MM.1S (cell line): ENCODE measurements around the gene CMIP.

Source experiments
- DNase-seq: peaks from one replicate; pipeline ENCODE4 v3.0.0-alpha.2; 2015
- H2AFZ ChIP-seq: fragments of 300-600 bp; sonication (generic); 2 replicates; pipeline ENCODE4 v1.6.0; 2016; ENCODE audit warnings: antibody characterized with exemption, low read length
- H3F3A ChIP-seq: fragments of 300-600 bp; sonication (generic); 2 replicates; pipeline ENCODE4 v1.6.1; 2016; ENCODE audit warnings: mild to moderate bottlenecking, antibody characterized with exemption, low read length, moderate library complexity, mixed read lengths; ENCODE audit not compliant: insufficient read depth
- H3K27ac ChIP-seq: fragments of 300-600 bp; sonication (generic); 2 replicates; pipeline ENCODE4 v1.5.1; 2016; ENCODE audit warnings: mild to moderate bottlenecking, low read length
- H3K27me3 ChIP-seq: fragments of 300-600 bp; sonication (generic); replicated peaks from 2 replicates; pipeline ENCODE4 v1.6.0; 2016; ENCODE audit warnings: low read length; ENCODE audit not compliant: insufficient read depth
- H3K36me3 ChIP-seq: fragments of 300-600 bp; sonication (generic); replicated peaks from 2 replicates; pipeline ENCODE4 v1.6.1; 2016; ENCODE audit warnings: mild to moderate bottlenecking, low read length, mixed read lengths; ENCODE audit not compliant: insufficient read depth
- H3K4me1 ChIP-seq: fragments of 300-600 bp; sonication (generic); 2 replicates; pipeline ENCODE4 v1.6.1; 2016; ENCODE audit warnings: low read length, mixed read lengths
- H3K4me2 ChIP-seq: fragments of 300-600 bp; sonication (generic); 2 replicates; pipeline ENCODE4 v1.6.0; 2016; ENCODE audit warnings: low read depth, low read length
- H3K4me3 ChIP-seq: fragments of 300-600 bp; sonication (generic); 2 replicates; pipeline ENCODE4 v1.5.1; 2016; ENCODE audit warnings: low read length, mixed read lengths
- H3K79me2 ChIP-seq: fragments of 300-600 bp; sonication (generic); 2 replicates; pipeline ENCODE4 v1.6.1; 2016; ENCODE audit warnings: mixed run types, low read length, mixed read lengths
- H3K9ac ChIP-seq: fragments of 300-600 bp; sonication (generic); 2 replicates; pipeline ENCODE4 v1.6.1; 2016; ENCODE audit warnings: low read length, mixed read lengths
- H3K9me2 ChIP-seq: fragments of 300-600 bp; sonication (generic); replicated peaks from 2 replicates; pipeline ENCODE4 v1.6.1; 2016; ENCODE audit warnings: mild to moderate bottlenecking, low read length, mixed read lengths; ENCODE audit not compliant: insufficient read depth
- H3K9me3 ChIP-seq: fragments of 300-600 bp; sonication (generic); replicated peaks from 2 replicates; pipeline ENCODE4 v1.6.1; 2016; ENCODE audit warnings: mild to moderate bottlenecking, low read length, mixed read lengths; ENCODE audit not compliant: insufficient read depth
- H4K20me1 ChIP-seq: fragments of 300-600 bp; sonication (generic); 2 replicates; pipeline ENCODE4 v1.6.1; 2016; ENCODE audit warnings: mild to moderate bottlenecking, low read length, moderate library complexity, mixed read lengths; ENCODE audit not compliant: insufficient read depth
- EZH2 ChIP-seq: fragments of 300-600 bp; sonication (generic); optimal IDR thresholded peaks from 2 replicates; pipeline ENCODE3; 2017; ENCODE audit warnings: low read depth, mild to moderate bottlenecking, antibody characterized with exemption, low read length, mixed read lengths
- EZH2phosphoT487 ChIP-seq: fragments of 300-600 bp; sonication (generic); IDR thresholded peaks from 2 replicates; pipeline ENCODE4 v1.6.1; 2018; ENCODE audit warnings: antibody characterized with exemption, low read length
- TF ChIP-seq, protein P1 (sequence below): fragments of 300-600 bp; sonication (generic); IDR thresholded peaks from 2 replicates; pipeline ENCODE4 v1.5.1; 2016; ENCODE audit warnings: antibody characterized with exemption, low read length, mixed read lengths

Gene CMIP

DNA sequence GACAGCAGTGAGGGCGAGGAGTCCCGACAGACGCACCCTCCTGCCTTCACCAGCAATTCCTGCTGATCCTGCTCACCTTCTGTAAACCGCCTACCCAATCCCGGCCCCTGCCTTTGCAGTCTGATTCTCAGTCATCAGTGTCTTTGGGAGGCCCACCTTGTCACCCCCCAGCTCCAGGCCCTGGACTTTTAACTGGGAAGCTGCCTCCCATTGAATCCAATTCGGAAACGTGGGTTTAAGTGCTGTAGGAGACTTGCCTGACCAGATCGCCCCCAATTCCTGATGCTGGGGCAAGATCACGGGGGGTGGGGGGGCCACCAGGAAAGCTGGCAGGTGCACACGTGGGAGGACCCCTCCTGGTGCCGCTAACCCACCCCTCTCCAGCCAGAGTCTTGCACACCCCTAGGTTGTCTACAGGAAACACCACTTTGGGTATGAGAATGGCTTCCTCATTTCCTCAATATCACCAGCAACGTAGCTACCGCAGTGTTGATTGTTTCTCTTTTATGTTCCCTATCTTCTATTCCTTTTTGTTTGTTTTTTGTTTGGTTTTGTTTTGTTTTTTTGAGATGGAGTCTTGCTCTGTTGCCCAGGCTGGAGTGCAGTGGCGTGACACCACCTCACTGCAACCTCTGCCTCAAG lies 46.6 kb upstream of the CMIP start:
- no peak overlapping the region for H3K4me2 ChIP-seq
- no peak for DNase-seq
- no peaks in the 10 kb centered on the region for H3K9me3 ChIP-seq
- H3K27me3 ChIP-seq: no peaks in the 10 kb centered on the region
- H3K36me3 ChIP-seq: no peaks in the 10 kb centered on the region
- no peaks in the 10 kb centered on the region for H3K79me2 ChIP-seq
- no peak overlapping the region for H3K27ac ChIP-seq
- no peak overlapping the region for H3K9ac ChIP-seq
- H2AFZ ChIP-seq: no peak overlapping the region
- no peak overlapping the region for H3K4me3 ChIP-seq
- H3F3A ChIP-seq: no peaks in the 10 kb centered on the region
- H3K4me1 ChIP-seq: no peaks in the 10 kb centered on the region
- no peaks in the 10 kb centered on the region for H3K9me2 ChIP-seq
- H4K20me1 ChIP-seq: no peaks in the 10 kb centered on the region
- TF ChIP-seq, protein P1, sequence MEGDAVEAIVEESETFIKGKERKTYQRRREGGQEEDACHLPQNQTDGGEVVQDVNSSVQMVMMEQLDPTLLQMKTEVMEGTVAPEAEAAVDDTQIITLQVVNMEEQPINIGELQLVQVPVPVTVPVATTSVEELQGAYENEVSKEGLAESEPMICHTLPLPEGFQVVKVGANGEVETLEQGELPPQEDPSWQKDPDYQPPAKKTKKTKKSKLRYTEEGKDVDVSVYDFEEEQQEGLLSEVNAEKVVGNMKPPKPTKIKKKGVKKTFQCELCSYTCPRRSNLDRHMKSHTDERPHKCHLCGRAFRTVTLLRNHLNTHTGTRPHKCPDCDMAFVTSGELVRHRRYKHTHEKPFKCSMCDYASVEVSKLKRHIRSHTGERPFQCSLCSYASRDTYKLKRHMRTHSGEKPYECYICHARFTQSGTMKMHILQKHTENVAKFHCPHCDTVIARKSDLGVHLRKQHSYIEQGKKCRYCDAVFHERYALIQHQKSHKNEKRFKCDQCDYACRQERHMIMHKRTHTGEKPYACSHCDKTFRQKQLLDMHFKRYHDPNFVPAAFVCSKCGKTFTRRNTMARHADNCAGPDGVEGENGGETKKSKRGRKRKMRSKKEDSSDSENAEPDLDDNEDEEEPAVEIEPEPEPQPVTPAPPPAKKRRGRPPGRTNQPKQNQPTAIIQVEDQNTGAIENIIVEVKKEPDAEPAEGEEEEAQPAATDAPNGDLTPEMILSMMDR: no peak
- TF ChIP-seq EZH2phosphoT487: no peak
- TF ChIP-seq EZH2: no peak

GRCh38 chr16:81399909-81400308 lies 44.7 kb upstream of the CMIP start:
- no peak overlapping the region for H3K4me2 ChIP-seq

GRCh38 chr16:81401035-81401950 lies 43.3 kb upstream of the CMIP start:
- Histone ChIP-seq H3K36me3 (no peaks in the 10 kb centered on the region), H3K27ac (no peak overlapping the region), H2AFZ (no peak overlapping the region), H3K4me3 (no peak overlapping the region), H3K9ac (no peak overlapping the region), H3K9me3 (no peaks in the 10 kb centered on the region), H3K4me2 (no peak overlapping the region), H3F3A (no peaks in the 10 kb centered on the region), H3K79me2 (no peaks in the 10 kb centered on the region), H3K27me3 (no peaks in the 10 kb centered on the region), H3K9me2 (no peaks in the 10 kb centered on the region), H3K4me1 (no peaks in the 10 kb centered on the region), H4K20me1 (no peaks in the 10 kb centered on the region)
- DNase-seq: no peak
- TF ChIP-seq, protein P1: no peak
- no peak for TF ChIP-seq EZH2
- no peak for TF ChIP-seq EZH2phosphoT487

More at GRCh38 chr16:81399909-81400308, 44.7 kb upstream of the CMIP start:
- Histone ChIP-seq H3F3A (no peaks in the 10 kb centered on the region), H4K20me1 (no peaks in the 10 kb centered on the region), H3K79me2 (no peaks in the 10 kb centered on the region), H3K27me3 (no peaks in the 10 kb centered on the region), H3K27ac (no peak overlapping the region), H3K4me3 (no peak overlapping the region), H3K36me3 (no peaks in the 10 kb centered on the region), H3K9ac (no peak overlapping the region), H2AFZ (no peak overlapping the region), H3K4me1 (no peaks in the 10 kb centered on the region), H3K9me3 (no peaks in the 10 kb centered on the region), H3K9me2 (no peaks in the 10 kb centered on the region)
- DNase-seq: no peak
- no peak for TF ChIP-seq EZH2
- no peak for TF ChIP-seq EZH2phosphoT487
- TF ChIP-seq, protein P1: no peak
